K562 (cell line): ENCODE data around the gene MGST1. TPM values are rescaled to one million over a fixed set of nuclear protein-coding genes. Genes with fewer than 3 reads are reported as not detected.

Experiments
- ATAC-seq: fragments of 200-7000 bp; cut with Tn5 transposase; 3 replicates; pipeline ENCODE4 v1.9.1; 2020; ENCODE audit warnings: moderate library complexity
- BruUV-seq: library from RNA; stranded (reverse); fragments of 400-500 nt; replicated peaks from 2 replicates; lab custom pipeline; 2021; lab: Mats Ljungman, UMichigan
- CTCF ChIA-PET: fragments of 300-600 bp; formaldehyde crosslinking; extraction: SDS; loops from one replicate; lab custom pipeline; 2021; ENCODE audit warnings: low intra/inter-chr PET ratio; lab: Yijun Ruan, JAX
- POLR2A ChIA-PET: fragments of 300-600, 350-650 bp; sonication (Branson Sonifier 250); formaldehyde crosslinking; extraction: SDS; loops from one replicate; lab custom pipeline; 2021; ENCODE audit warnings: antibody characterized with exemption, inconsistent platforms; lab: Yijun Ruan, JAX
- DNase-seq, 4 experiments: peaks; one replicate each; pipeline versions ENCODE4 v3.0.0 to v3.0.0-alpha.2; 2011 to 2018; ENCODE audit warnings: low spot score in 3 of 4, mixed read lengths in 3 of 4; ENCODE audit errors: extremely low read depth in 1 of 4
- FAIRE-seq: peaks from 2 replicates; lab custom pipeline; 2011; peaks lifted over from hg19 to GRCh38; lab: Jason Lieb, UNC
- H2AFZ ChIP-seq: 2 replicates; pipeline ENCODE4 v1.6.0; 2011; ENCODE audit warnings: low read depth, low read length, control low read depth, inconsistent platforms
- H3K27ac ChIP-seq: fragments of 200-600 bp; 3 replicates; pipeline ENCODE4 v1.8.0; 2011; ENCODE audit warnings: low read depth, mild to moderate bottlenecking, control low read depth, inconsistent platforms, low read length, moderate library complexity, mixed read lengths; ENCODE audit errors: extremely low read depth
- H3K27me3 ChIP-seq, 2 experiments: fragments of 300-600 bp in 1 of 2; 2 replicates in 1 of 2; 3 replicates in 1 of 2; pipeline versions ENCODE4 v1.6.0 to v1.8.0; 2011; ENCODE audit warnings: inconsistent platforms in 2 of 2, low read length in 2 of 2, mild to moderate bottlenecking in 1 of 2, mixed read lengths in 1 of 2, moderate library complexity in 1 of 2; ENCODE audit not compliant: control insufficient read depth in 2 of 2, insufficient read depth in 2 of 2
- H3K36me3 ChIP-seq: fragments of 300-600 bp; 3 replicates; pipeline ENCODE4 v1.8.0; 2011; ENCODE audit warnings: mild to moderate bottlenecking, low read length, inconsistent platforms; ENCODE audit not compliant: control insufficient read depth, insufficient read depth
- H3K4me1 ChIP-seq, 2 experiments: fragments of 200-600 bp in 1 of 2; replicated peaks in 1 of 2; 2 replicates in 1 of 2; 3 replicates in 1 of 2; pipeline versions ENCODE4 v1.5.1 to v1.8.0; 2011; ENCODE audit warnings: inconsistent platforms in 2 of 2, low read length in 2 of 2, mild to moderate bottlenecking in 1 of 2, mixed read lengths in 1 of 2, moderate library complexity in 1 of 2; ENCODE audit not compliant: control insufficient read depth in 2 of 2, insufficient read depth in 2 of 2
- H3K4me2 ChIP-seq: 2 replicates; pipeline ENCODE4 v1.6.1; 2011; ENCODE audit warnings: low read length, control low read depth, inconsistent platforms, mixed read lengths; ENCODE audit not compliant: insufficient read depth
- H3K4me3 ChIP-seq: fragments of 200-600 bp; sonication (generic), shearing (Covaris generic); 2 replicates; pipeline ENCODE4 v1.5.1; 2016; ENCODE audit warnings: control low read depth, inconsistent platforms
- H3K79me2 ChIP-seq: fragments of 200-600 bp; 3 replicates; pipeline ENCODE4 v1.8.0; 2011; ENCODE audit warnings: low read length, inconsistent platforms; ENCODE audit not compliant: control insufficient read depth, insufficient read depth
- H3K9ac ChIP-seq, 2 experiments: 2 replicates each; pipeline versions ENCODE4 v1.6.0 to v1.6.1; 2011; ENCODE audit warnings: low read depth in 2 of 2, low read length in 2 of 2, control low read depth in 1 of 2, inconsistent platforms in 1 of 2, mild to moderate bottlenecking in 1 of 2, mixed read lengths in 1 of 2; ENCODE audit not compliant: insufficient read depth in 1 of 2
- H3K9me1 ChIP-seq: one replicate; pipeline ENCODE4 v1.6.0; 2011; ENCODE audit warnings: inconsistent platforms, mild to moderate bottlenecking, low read length, moderate library complexity; ENCODE audit not compliant: control insufficient read depth, insufficient read depth
- H3K9me3 ChIP-seq: replicated peaks from 2 replicates; pipeline ENCODE4 v1.5.1; 2011; ENCODE audit warnings: low read depth, low read length, inconsistent platforms; ENCODE audit not compliant: control insufficient read depth, insufficient read depth
- H4K20me1 ChIP-seq: replicated peaks from 2 replicates; pipeline ENCODE4 v1.6.1; 2011; ENCODE audit warnings: low read length, inconsistent platforms, mixed read lengths; ENCODE audit not compliant: control insufficient read depth, insufficient read depth
- BMI1 ChIP-seq: fragments of 150-350 bp; IDR thresholded peaks from 2 replicates; pipeline ENCODE4 v1.6.1; 2014; ENCODE audit warnings: low read length
- ETV6 ChIP-seq, 3 experiments: fragments of 150-350 bp in 1 of 3; sonication (generic) in 1 of 3; formaldehyde crosslinking in 1 of 3; IDR thresholded peaks; 2 replicates each; pipeline versions ENCODE4 v1.6.1 to v1.8.0; 2014 to 2022; ENCODE audit warnings: borderline replicate concordance in 2 of 3, low read depth in 2 of 3, antibody characterized with exemption in 1 of 3, low read length in 1 of 3, mild to moderate bottlenecking in 1 of 3, missing genetic modification reagents in 1 of 3
- GTF2B ChIP-seq: IDR thresholded peaks from 2 replicates; pipeline ENCODE4 v1.6.1; 2011; ENCODE audit not compliant: insufficient read length; ENCODE audit errors: extremely low read depth
- GTF2F1 ChIP-seq: IDR thresholded peaks from 2 replicates; pipeline ENCODE4 v1.6.1; 2011; ENCODE audit warnings: low read depth, low read length, improper control_type of control experiment
- KAT7 ChIP-seq: sonication (generic); formaldehyde crosslinking; IDR thresholded peaks from 2 replicates; pipeline ENCODE4 v1.8.0; 2022; ENCODE audit warnings: missing genetic modification reagents, mild to moderate bottlenecking, borderline replicate concordance
- KLF13 ChIP-seq: fragments of 450-650 bp; IDR thresholded peaks from 2 replicates; pipeline ENCODE4 v1.6.1; 2016; ENCODE audit warnings: missing genetic modification characterization, low read depth, mild to moderate bottlenecking, missing compliant biosample characterization, moderate library complexity, borderline replicate concordance
- PCBP2 ChIP-seq: fragments of 200-400 bp; formaldehyde crosslinking; IDR thresholded peaks from 2 replicates; pipeline ENCODE4 v1.6.1; 2018; ENCODE audit warnings: low read length, low read depth, mild to moderate bottlenecking, moderate library complexity; ENCODE audit not compliant: poor library complexity, severe bottlenecking
- RBM14 ChIP-seq: fragments of 200-400 bp; formaldehyde crosslinking; IDR thresholded peaks from 2 replicates; pipeline ENCODE4 v1.6.1; 2018; ENCODE audit warnings: low read depth, mild to moderate bottlenecking, low read length, moderate library complexity, borderline replicate concordance; ENCODE audit not compliant: insufficient read depth
- RFX5 ChIP-seq: IDR thresholded peaks from 2 replicates; pipeline ENCODE4 v1.6.1; 2011; ENCODE audit warnings: low read depth, mild to moderate bottlenecking, improper control_type of control experiment, low read length
- SUPT5H ChIP-seq: fragments of 450-650 bp; IDR thresholded peaks from 2 replicates; pipeline ENCODE4 v1.6.1; 2016
- UBTF ChIP-seq, 2 experiments: IDR thresholded peaks; 2 replicates each; pipeline ENCODE4 v1.6.1; 2012; ENCODE audit warnings: improper control_type of control experiment in 2 of 2, low read depth in 2 of 2, low read length in 2 of 2, borderline replicate concordance in 1 of 2
- USF1 ChIP-seq: sonication (generic); formaldehyde crosslinking; IDR thresholded peaks from 2 replicates; pipeline ENCODE4 v1.9.0; 2022; ENCODE audit warnings: mild to moderate bottlenecking, missing genetic modification reagents
- ZNF609 ChIP-seq: sonication (generic); formaldehyde crosslinking; IDR thresholded peaks from 2 replicates; pipeline ENCODE4 v1.8.1; 2023; ENCODE audit warnings: missing genetic modification reagents, mild to moderate bottlenecking, borderline replicate concordance
- in situ Hi-C: fragments of 300-500 bp; cut with MboI; formaldehyde crosslinking; loops from 4 replicates; pipeline ENCODE4 v1.15.0; 2018; ENCODE audit warnings: inconsistent platforms, mixed read lengths
- intact Hi-C: fragments of 100-400 bp; cut with micrococcal nuclease; formaldehyde crosslinking; loops from 2 replicates; pipeline ENCODE4 v1.14.2; 2022
- polyA plus RNA-seq, 8 experiments: library from polyadenylated mRNA; depleted of rRNA in 4 of 8; stranded (reverse) in 5 of 8; unstranded in 3 of 8; fragments of >200 nt; fragmentation: Nextera tagmentation in 2 of 8; fragmentation: Illumina TruSeq in 1 of 8; extraction: Ambion mirVana in 2 of 8; extraction: Trizol in 1 of 8; gene quantifications; 2 replicates each; pipeline versions ENCODE4 v1.2.1 to v1.2.3, GENCODE V29; 2011 to 2014; ENCODE audit warnings: inconsistent platforms in 1 of 8, missing spikeins in 1 of 8
- total RNA-seq, 7 experiments: library from RNA; depleted of rRNA in 6 of 7; stranded (reverse); fragments of >200 nt in 6 of 7; fragmentation: Illumina TruSeq in 2 of 7; extraction: Trizol in 2 of 7; gene quantifications; 2 replicates each; pipeline versions ENCODE4 v1.2.1 to v1.2.3, GENCODE V29; 2011 to 2021; ENCODE audit warnings: low replicate concordance in 1 of 7

Gene MGST1
- total and polyA plus RNA-seq, 9 of the 15 experiments (the other 6 are each of a cell fraction or from before 2014, with no cell fraction given) = 12.1 to 190 (median 73.3) TPM

- no peak overlapping the region for H3K4me3 ChIP-seq
- H3K4me1 ChIP-seq = no peaks in the 10 kb centered on the region
- H3K9ac ChIP-seq = no peak overlapping the region
- no peak overlapping the region for H2AFZ ChIP-seq
- FAIRE-seq (no peak), ATAC-seq (no peak), DNase-seq (no peak)
- H3K27ac ChIP-seq = no peak overlapping the region
- H3K9me3 ChIP-seq = no peaks in the 10 kb centered on the region
- no TSS peak for BruUV-seq
- POLR2A ChIA-PET = no interaction called here
- intact Hi-C loops = loop anchor here (10.0 kb wide), 2 partner anchors 168 to 378 kb away; no protein-coding TSS in a partner anchor
- no peaks in the 10 kb centered on the region for H3K9me1 ChIP-seq
- H3K36me3 ChIP-seq = peaks cover 14% of the 10 kb centered on the region; the same call in 1 of the 3 replicates
- H3K27me3 ChIP-seq = no peaks in the 10 kb centered on the region
- H4K20me1 ChIP-seq = no peaks in the 10 kb centered on the region
- H3K4me2 ChIP-seq = no peak overlapping the region
- in situ Hi-C loops = no loop called here
- CTCF ChIA-PET = no interaction called here
- no peaks in the 10 kb centered on the region for H3K79me2 ChIP-seq
- no peak for TF ChIP-seq ETV6 (IDR thresholded peaks at IDR 0.05; ENCODE audit: borderline replicate concordance in 1 of 2, low read depth in 2 of 2, low read length in 1 of 2)
- no peak for TF ChIP-seq ETV6 (CRISPR knock-in tag; IDR thresholded peaks at IDR 0.05; ENCODE audit: borderline replicate concordance)
- no peak for TF ChIP-seq KAT7 (CRISPR knock-in tag)
- TF ChIP-seq SUPT5H = no peak
- TF ChIP-seq UBTF (IDR thresholded peaks at IDR 0.05; ENCODE audit: borderline replicate concordance in 1 of 2, low read depth in 2 of 2, low read length in 2 of 2) = no peak
- no peak for TF ChIP-seq USF1 (CRISPR knock-in tag)
- no peak for TF ChIP-seq ZNF609 (CRISPR knock-in tag)
- TF ChIP-seq RFX5 = no peak
- TF ChIP-seq GTF2F1 = no peak
- no peak for TF ChIP-seq BMI1
- no peak for TF ChIP-seq KLF13 (tag)
- TF ChIP-seq PCBP2 = no peak
- TF ChIP-seq GTF2B = no peak
- TF ChIP-seq RBM14 = no peak
Measured at GRCh38 chr12:16362550-16362949, 15.1 kb downstream of the MGST1 start.
